NCI-H1092 (cell line): ENCODE results near the gene TRIM59.

Experiments
- DNase-seq: peaks from one replicate; lab custom pipeline; 2025; lab: John Stamatoyannopoulos, UW

TRIM59 gene

GRCh38 chr3:160449636-160450598, at the start of gene TRIM59:
TSS of gene TRIM59 (minus strand) at chr3:160449786. CDS start at chr3:160439183, 10,603 bp downstream.
- peak; percentile 34 for DNase-seq

GRCh38 chr3:160498202-160498601, 48.6 kb upstream of the TRIM59 start:
- DNase-seq = no peak

GRCh38 chr3:160490166-160490565, 40.6 kb upstream of the TRIM59 start:
- DNase-seq = no peak

GRCh38 chr3:160486459-160486869, 36.9 kb upstream of the TRIM59 start:
- DNase-seq = peak; percentile 37

GRCh38 chr3:160482796-160483195, 33.2 kb upstream of the TRIM59 start:
- no peak for DNase-seq

- no peak for DNase-seq
These were observed 32.3 kb upstream of the TRIM59 start for GRCh38 chr3:160481856-160482255.

GRCh38 chr3:160480931-160481330, 31.3 kb upstream of the TRIM59 start:
- DNase-seq = no peak

GRCh38 chr3:160479376-160479775, 29.8 kb upstream of the TRIM59 start:
- no peak for DNase-seq

- DNase-seq = no peak
These were observed 28.8 kb upstream of the TRIM59 start for GRCh38 chr3:160478338-160478737.

- DNase-seq = no peak
These were observed 28.2 kb upstream of the TRIM59 start for GRCh38 chr3:160477750-160478149.

GRCh38 chr3:160475884-160476283, 26.3 kb upstream of the TRIM59 start:
- no peak for DNase-seq

GRCh38 chr3:160475153-160475552, 25.6 kb upstream of the TRIM59 start:
- DNase-seq = no peak

- no peak for DNase-seq
These were observed 24.8 kb upstream of the TRIM59 start for GRCh38 chr3:160474416-160474838.

GRCh38 chr3:160473978-160474377, 24.4 kb upstream of the TRIM59 start:
- DNase-seq = no peak

GRCh38 chr3:160473221-160473620, 23.6 kb upstream of the TRIM59 start:
- no peak for DNase-seq

- DNase-seq = no peak
These were observed 22.8 kb upstream of the TRIM59 start for GRCh38 chr3:160472344-160472743.

- no peak for DNase-seq
These were observed 22.3 kb upstream of the TRIM59 start for GRCh38 chr3:160471892-160472291.

- no peak for DNase-seq
These were observed 20.6 kb upstream of the TRIM59 start for GRCh38 chr3:160470181-160470580.

GRCh38 chr3:160464971-160465370, 15.4 kb upstream of the TRIM59 start:
- DNase-seq = no peak

GRCh38 chr3:160464321-160464720, 14.7 kb upstream of the TRIM59 start:
- DNase-seq = no peak

- no peak for DNase-seq
These were observed 10.4 kb upstream of the TRIM59 start for GRCh38 chr3:160460033-160460432.

GRCh38 chr3:160459450-160459970, 9.9 kb upstream of the TRIM59 start:
- no peak for DNase-seq

GRCh38 chr3:160458151-160458550, 8.6 kb upstream of the TRIM59 start:
- DNase-seq = no peak
